Aorta (tissue), 5 donors: ENCODE results near the gene SLC25A26. TPM values are rescaled to one million over a fixed set of nuclear protein-coding genes. Genes with fewer than 3 reads are reported as not detected.

Source experiments
- ATAC-seq: fragments of 200-7000 bp; cut with Tn5 transposase; one replicate; pipeline ENCODE4 v1.9.1; 2022; ENCODE audit warnings: moderate library complexity; ENCODE audit not compliant: low FRiP score
- DNase-seq, 2 donors: peaks; one replicate each; pipeline ENCODE4 v3.0.0-alpha.2; 2020
- H3K27ac ChIP-seq, 2 donors: one replicate each; pipeline ENCODE4 v1.5.1; 2013; ENCODE audit warnings: low read length in 2 of 2, mild to moderate bottlenecking in 2 of 2, moderate library complexity in 2 of 2, control low read depth in 1 of 2, inconsistent platforms in 1 of 2, low read depth in 1 of 2
- H3K27me3 ChIP-seq, 2 donors: one replicate each; pipeline ENCODE4 v1.6.1; 2013; ENCODE audit warnings: control low read depth in 1 of 2, low read length in 1 of 2, mild to moderate bottlenecking in 1 of 2, moderate library complexity in 1 of 2; ENCODE audit not compliant: insufficient read depth in 2 of 2, control insufficient read depth in 1 of 2
- H3K36me3 ChIP-seq, 2 donors: one replicate each; pipeline ENCODE4 v1.6.1; 2013; ENCODE audit warnings: control low read depth in 1 of 2, low read length in 1 of 2, mild to moderate bottlenecking in 1 of 2; ENCODE audit not compliant: insufficient read depth in 2 of 2, control insufficient read depth in 1 of 2
- H3K4me1 ChIP-seq, 2 donors: one replicate each; pipeline ENCODE4 v1.6.1; 2013; ENCODE audit warnings: low read length in 2 of 2, control low read depth in 1 of 2, mild to moderate bottlenecking in 1 of 2, moderate library complexity in 1 of 2; ENCODE audit not compliant: insufficient read depth in 2 of 2, control insufficient read depth in 1 of 2
- H3K4me3 ChIP-seq, 2 donors: one replicate each; pipeline ENCODE4 v1.5.1; 2013; ENCODE audit warnings: low read length in 2 of 2, control low read depth in 1 of 2, mild to moderate bottlenecking in 1 of 2
- H3K9me3 ChIP-seq: one replicate; pipeline ENCODE4 v1.6.1; 2013; ENCODE audit warnings: mild to moderate bottlenecking, low read length; ENCODE audit not compliant: control insufficient read depth
- WGBS, 2 donors: extraction: QIAGEN DNeasy Blood & Tissue Kit; methylation state at CpG; one replicate each; pipeline ENCODE4 v1.1.7; 2013; 5-methylcytosine and 5-hydroxymethylcytosine counted together
- intact Hi-C, 2 donors: fragments of 100-400 bp; cut with DNase I; formaldehyde crosslinking; loops; one replicate each; pipeline versions ENCODE4 v1.14.2 to v1.15.0; 2022
- polyA plus RNA-seq, 2 donors: library from polyadenylated mRNA; stranded (reverse); fragments of 200-250 nt; gene quantifications; one replicate each; pipeline ENCODE4 v1.2.3, GENCODE V29; 2013
- total RNA-seq, 2 donors: library from RNA; stranded (reverse); fragmentation: NEBNext Ultra II Directional; extraction: Animal tissue kit (Norgen Biotek cat#: 25700); gene quantifications; one replicate each; pipeline ENCODE4 v1.2.1, GENCODE V29; 2021
- donor health status: healthy with polysubstance abuse.
- donor health status: Bipolar disorder and iron deficiency.
- donor health status: DM: no; HTN: no; CAD: no.
- donor health status: DM: no; HTN: no; CAD: no.
- donor health status: DM: yes; HTN: yes; CAD: no.

SLC25A26 gene
- total and polyA plus RNA-seq, 4 donors, result 14.9 to 17.5 (median 16.7) TPM

DNA sequence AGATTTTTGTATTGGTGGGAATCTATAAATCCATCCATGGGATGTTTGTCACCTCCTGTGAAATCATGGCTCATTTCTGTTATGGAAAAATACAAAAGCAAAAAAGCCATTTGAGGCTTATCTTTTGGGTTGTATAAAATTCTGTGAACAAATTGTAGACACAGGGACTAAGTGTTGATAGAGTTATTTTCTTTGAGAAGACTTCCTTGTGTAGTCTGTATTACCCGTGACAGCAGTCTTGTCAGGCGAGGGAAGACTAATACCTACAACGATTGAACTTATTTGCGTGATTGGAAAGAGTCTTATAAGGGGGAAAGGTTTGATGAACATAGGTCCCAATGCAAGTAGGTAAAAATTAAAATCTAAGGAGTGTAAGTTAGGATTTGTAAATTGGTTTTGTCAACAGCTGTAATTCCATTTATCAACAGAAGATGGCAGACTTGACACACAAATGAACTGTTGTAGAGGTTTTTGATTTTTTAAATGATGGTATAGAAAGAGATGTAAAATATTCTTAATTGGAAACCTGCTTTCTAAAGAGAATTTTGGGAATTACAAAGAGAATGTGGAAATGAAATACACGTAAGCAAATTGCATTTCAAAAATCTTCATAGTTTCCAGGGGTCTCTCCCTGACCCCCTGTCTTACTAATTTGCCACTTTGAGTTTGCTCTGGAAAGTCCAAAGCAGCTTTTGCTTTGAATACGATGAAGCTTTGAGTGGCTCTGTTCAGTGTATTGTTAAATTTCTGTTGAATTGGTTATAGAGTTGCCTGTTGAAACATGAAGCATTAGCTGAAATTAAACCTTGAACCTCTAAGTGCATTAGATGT is 33.2 kb downstream of the SLC25A26 start:
- ATAC-seq (no peak), DNase-seq (no peak)
- H3K4me3 ChIP-seq, result no peak overlapping the region
- H3K4me1 ChIP-seq, result no peaks in the 10 kb centered on the region
- intact Hi-C loops, result loop anchor here (2.0 to 5.0 kb wide), 2 partner anchors 563 kb away; no protein-coding TSS in a partner anchor
- no peaks in the 10 kb centered on the region for H3K27me3 ChIP-seq
- no peaks in the 10 kb centered on the region for H3K9me3 ChIP-seq
- H3K27ac ChIP-seq, result no peak overlapping the region
- 61% methylated on average over 6 of the region's 6 CpGs for WGBS, 2 donors
- H3K36me3 ChIP-seq, result peaks cover 0 to 2% of the 10 kb centered on the region in 2 donors

DNA sequence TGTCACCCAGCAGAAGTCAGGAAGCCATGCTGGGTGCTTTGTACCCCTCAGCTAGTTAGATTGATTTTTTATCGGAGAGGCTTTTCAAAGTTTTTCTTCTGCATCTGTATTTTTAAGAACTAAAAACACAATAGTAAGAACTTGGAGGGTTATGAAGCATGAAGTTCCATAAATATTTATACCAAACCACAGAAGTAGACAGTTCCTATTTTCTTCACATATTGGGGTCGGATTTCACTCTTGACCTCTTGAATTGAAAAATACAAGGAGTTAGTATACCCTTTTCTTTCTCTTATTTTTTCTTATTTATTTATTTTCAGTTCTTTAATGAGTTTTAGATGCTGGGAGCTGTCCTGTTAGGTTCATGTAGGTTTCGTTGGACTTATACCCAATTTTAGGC is 35.1 kb downstream of the SLC25A26 start:
- intact Hi-C loops, result no loop called here
- WGBS, 2 donors, result 87 to 91% methylated on average over 3 of the region's 3 CpGs
- no peak overlapping the region for H3K4me3 ChIP-seq
- no peak for DNase-seq
- H3K9me3 ChIP-seq, result no peaks in the 10 kb centered on the region
- no peak for ATAC-seq
- H3K36me3 ChIP-seq, result peaks cover 0 to 2% of the 10 kb centered on the region in 2 donors
- H3K27ac ChIP-seq, result no peak overlapping the region
- no peaks in the 10 kb centered on the region for H3K27me3 ChIP-seq
- H3K4me1 ChIP-seq, result no peaks in the 10 kb centered on the region

DNA sequence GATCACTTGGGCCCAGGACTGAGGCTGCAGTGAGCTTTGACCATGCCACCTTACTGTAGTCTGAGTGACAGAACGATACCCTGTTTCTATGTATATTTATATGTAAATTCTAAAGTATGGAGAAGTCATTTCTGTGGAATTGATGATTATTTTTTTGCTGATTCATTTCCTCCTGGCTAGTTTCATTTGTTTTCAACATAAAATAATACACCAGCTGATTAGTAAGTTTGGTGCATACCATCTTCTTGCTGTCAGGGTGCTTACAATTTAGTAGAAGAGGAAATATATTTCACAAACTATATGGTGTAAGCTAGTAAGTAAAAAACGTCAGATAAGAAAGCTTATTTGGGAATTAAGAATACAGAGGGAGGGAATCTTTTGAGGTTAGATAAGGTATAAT is 36.0 kb downstream of the SLC25A26 start:
- Histone ChIP-seq H3K4me1 (no peaks in the 10 kb centered on the region), H3K4me3 (no peak overlapping the region), H3K9me3 (no peaks in the 10 kb centered on the region), H3K27me3 (no peaks in the 10 kb centered on the region), H3K27ac (no peak overlapping the region), H3K36me3 (peaks cover 0 to 2% of the 10 kb centered on the region in 2 donors)
- intact Hi-C loops, result no loop called here
- ATAC-seq (no peak), DNase-seq (no peak)
- WGBS, 2 donors, result 86 to 89% methylated on average over 2 of the region's 2 CpGs

DNA sequence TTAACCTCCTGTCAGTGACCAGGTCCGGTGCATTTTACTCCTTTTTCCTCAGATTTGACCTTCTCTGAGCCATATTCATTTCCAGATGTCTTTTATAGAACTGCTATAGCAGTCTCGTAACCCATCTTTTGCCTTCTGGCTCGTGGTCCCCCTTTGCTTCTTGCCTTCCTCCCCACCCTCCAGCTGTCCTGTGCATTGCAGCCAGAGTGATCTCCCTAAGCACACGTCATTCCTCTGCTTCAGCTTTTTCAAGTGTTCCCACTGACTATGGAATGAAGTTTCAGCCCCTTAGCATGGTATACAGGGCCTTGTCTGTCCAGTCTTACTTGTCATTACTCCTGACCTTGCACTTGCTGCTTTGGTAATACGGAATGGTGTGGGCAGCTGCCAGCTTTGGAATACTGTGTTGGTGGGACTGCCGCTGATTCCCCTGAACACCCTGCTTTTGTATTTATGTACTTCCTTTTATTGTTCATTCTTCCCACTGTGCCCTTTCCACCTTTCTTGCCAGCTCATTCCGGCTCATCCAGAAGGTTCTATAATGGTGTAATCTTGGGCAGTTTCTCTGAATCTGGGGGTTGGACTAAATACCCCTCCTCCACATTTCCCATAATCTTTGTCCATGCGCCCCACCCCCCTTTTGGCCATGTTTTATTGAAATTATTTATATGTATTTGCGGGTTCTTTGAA is 38.9 kb downstream of the SLC25A26 start:
- DNase-seq, result no peak
- Histone ChIP-seq H3K4me1 (no peaks in the 10 kb centered on the region), H3K27ac (no peak overlapping the region), H3K9me3 (no peaks in the 10 kb centered on the region), H3K27me3 (no peaks in the 10 kb centered on the region), H3K36me3 (peaks cover 0 to 2% of the 10 kb centered on the region in 2 donors), H3K4me3 (no peak overlapping the region)
- intact Hi-C loops, result no loop called here
- WGBS, 2 donors, result 88 to 93% methylated on average over 9 of the region's 9 CpGs
- ATAC-seq, result no peak

DNA sequence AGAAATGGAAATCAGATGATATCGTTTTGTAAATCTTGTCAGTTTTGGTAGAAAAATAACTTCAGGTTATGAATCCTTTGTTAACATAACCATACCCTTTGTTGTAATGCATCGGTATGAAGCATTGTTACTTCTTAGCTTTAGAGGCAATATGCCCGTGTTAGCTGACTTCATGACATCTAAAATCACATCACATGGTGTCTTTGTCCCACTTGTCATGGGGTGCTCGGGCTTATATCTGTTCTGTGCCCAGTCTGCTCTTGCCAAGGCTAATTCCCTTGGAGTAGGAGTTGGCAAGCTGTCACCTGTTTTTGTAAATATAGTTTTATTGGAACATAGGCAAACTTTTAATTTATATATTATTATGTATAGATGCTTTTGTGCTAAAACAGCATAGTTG is 39.6 kb downstream of the SLC25A26 start:
- Histone ChIP-seq H3K36me3 (peaks cover 0 to 2% of the 10 kb centered on the region in 2 donors), H3K4me3 (no peak overlapping the region), H3K27me3 (no peaks in the 10 kb centered on the region), H3K9me3 (no peaks in the 10 kb centered on the region), H3K27ac (no peak overlapping the region), H3K4me1 (no peaks in the 10 kb centered on the region)
- no peak for ATAC-seq
- DNase-seq, result no peak
- 78 to 79% methylated on average over 4 of the region's 4 CpGs for WGBS, 2 donors
- intact Hi-C loops, result no loop called here

DNA sequence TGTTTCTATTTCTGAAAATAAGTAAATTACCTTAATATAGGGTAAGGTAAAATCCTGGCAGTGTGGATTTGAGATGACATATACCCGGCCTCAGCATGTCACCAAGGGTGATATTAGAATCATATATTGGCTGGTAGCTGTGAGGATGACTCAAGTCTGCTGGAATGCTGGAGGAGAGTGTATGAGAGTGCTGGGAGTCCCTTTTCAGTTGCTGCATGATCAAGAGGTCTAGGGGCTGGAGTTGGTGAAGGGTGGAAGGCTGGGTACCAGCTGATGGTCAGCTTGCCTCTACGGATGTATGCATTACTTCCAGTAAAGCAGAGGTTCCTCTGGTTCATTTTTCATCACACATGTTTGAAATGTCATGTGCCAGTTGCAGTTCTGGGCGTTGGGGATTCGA is 40.6 kb downstream of the SLC25A26 start:
- intact Hi-C loops, result no loop called here
- ATAC-seq, result no peak

DNA sequence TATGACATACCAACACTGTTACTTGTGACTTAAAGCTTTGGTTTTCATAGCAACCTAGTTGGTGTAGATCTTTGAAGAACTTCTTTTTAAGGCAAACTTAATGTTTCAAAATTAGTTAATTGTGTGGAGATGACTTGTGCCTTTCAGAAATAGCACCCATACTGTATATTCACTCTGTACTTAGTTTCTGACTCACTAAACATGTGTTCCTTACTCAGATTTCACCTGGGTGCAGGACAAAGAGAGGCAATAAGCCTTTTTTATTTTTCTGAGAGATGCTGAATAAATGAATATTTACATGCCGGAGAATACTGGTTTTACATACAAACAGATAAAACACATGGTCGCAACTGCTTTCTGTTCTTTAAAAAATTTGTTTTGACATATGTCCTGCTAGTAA is 44.8 kb downstream of the SLC25A26 start:
- 96 to 100% methylated on average over 2 of the region's 2 CpGs for WGBS, 2 donors
- ATAC-seq, result no peak
- Histone ChIP-seq H3K36me3 (no peaks in the 10 kb centered on the region), H3K4me3 (no peak overlapping the region), H3K27ac (no peak overlapping the region), H3K9me3 (no peaks in the 10 kb centered on the region), H3K4me1 (no peaks in the 10 kb centered on the region), H3K27me3 (no peaks in the 10 kb centered on the region)
- intact Hi-C loops, result no loop called here
- DNase-seq, result no peak

More for the DNA sequence above, 40.6 kb downstream of the SLC25A26 start:
- no peaks in the 10 kb centered on the region for H3K4me1 ChIP-seq
- H3K36me3 ChIP-seq, result peaks cover 0 to 2% of the 10 kb centered on the region in 2 donors
- 79 to 88% methylated on average over 4 of the region's 4 CpGs for WGBS, 2 donors
- H3K27me3 ChIP-seq, result no peaks in the 10 kb centered on the region
- H3K4me3 ChIP-seq, result no peak overlapping the region
- no peak overlapping the region for H3K27ac ChIP-seq
- no peaks in the 10 kb centered on the region for H3K9me3 ChIP-seq
- DNase-seq, result no peak

DNA sequence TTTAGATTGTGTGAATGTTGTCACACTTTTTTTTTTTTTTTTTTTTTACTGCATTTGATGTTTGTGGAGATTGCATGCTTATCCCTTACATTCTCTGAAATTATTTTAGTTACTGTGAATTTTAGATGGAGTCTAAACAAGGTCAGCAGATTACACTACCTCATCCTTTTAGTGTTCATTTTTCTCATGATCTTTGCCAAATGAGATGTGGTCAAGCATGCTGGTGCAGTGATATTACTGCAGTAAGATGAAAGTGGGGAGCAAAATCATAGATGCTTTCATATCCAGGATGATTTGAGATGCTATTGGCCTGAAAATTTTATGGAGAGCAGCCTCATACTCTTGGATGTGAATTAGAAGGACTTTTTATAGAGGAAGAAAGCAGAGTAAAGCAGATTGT is 45.8 kb downstream of the SLC25A26 start:
- Histone ChIP-seq H3K36me3 (no peaks in the 10 kb centered on the region), H3K27me3 (no peaks in the 10 kb centered on the region), H3K4me3 (no peak overlapping the region), H3K4me1 (no peaks in the 10 kb centered on the region), H3K27ac (no peak overlapping the region), H3K9me3 (no peaks in the 10 kb centered on the region)
- DNase-seq (no peak), ATAC-seq (no peak)
- intact Hi-C loops, result no loop called here

DNA sequence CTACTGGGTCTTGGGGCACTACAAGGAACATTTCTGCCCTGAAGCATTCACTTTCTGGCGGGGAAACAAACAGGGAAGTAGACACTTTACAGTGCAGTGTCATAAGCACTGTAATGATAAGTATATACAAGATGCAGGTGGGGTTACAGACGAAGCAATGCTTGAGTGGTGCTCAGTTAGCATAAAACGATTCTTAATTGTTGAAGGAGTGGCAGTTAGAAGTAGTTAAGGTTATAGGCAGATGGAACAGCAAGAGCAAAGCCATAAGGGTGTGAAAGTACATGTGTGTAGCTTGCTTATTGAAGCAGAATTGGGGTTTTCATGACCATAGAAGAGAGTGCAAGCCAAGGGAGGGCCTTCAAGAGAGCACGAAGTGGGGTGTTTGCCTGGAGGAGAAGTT is 46.2 kb downstream of the SLC25A26 start:
- no peaks in the 10 kb centered on the region for H3K27me3 ChIP-seq
- H3K9me3 ChIP-seq, result no peaks in the 10 kb centered on the region
- no peaks in the 10 kb centered on the region for H3K4me1 ChIP-seq
- no peaks in the 10 kb centered on the region for H3K36me3 ChIP-seq
- 93 to 97% methylated on average over 4 of the region's 4 CpGs for WGBS, 2 donors
- ATAC-seq (no peak), DNase-seq (no peak)
- intact Hi-C loops, result no loop called here
- H3K27ac ChIP-seq, result no peak overlapping the region
- no peak overlapping the region for H3K4me3 ChIP-seq
